Islet of Langerhans (tissue), 1 donor: ENCODE results near the gene AK8.
"Not testable (repeated sequence)": the region's sequence is repeated elsewhere in the genome, so short reads cannot be mapped to it uniquely, and the experiment has no call there.

Experiments
- FAIRE-seq: peaks from one replicate; lab custom pipeline; 2011; peaks lifted over from hg19 to GRCh38; lab: Jason Lieb, UNC

AK8 gene

DNA sequence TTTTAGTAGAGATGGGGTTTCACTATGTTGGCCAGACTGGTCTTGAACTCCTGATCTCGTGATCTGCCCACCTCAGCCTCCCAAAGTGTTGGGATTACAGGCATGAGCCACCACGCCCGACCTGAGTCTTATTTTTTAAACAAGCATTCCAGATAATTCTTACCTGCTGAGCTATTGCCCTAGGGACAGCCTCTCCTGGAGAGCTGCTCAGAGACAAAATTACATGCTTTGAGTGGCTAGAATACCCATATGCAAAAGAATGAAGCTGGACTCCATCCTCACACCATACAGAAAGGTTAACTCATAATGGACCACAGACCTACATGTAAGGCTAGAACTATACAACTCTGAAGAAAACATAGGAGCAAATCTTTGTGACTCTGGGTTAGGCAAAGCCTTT is 166.2 kb downstream of the AK8 start:
- no peak for FAIRE-seq

DNA sequence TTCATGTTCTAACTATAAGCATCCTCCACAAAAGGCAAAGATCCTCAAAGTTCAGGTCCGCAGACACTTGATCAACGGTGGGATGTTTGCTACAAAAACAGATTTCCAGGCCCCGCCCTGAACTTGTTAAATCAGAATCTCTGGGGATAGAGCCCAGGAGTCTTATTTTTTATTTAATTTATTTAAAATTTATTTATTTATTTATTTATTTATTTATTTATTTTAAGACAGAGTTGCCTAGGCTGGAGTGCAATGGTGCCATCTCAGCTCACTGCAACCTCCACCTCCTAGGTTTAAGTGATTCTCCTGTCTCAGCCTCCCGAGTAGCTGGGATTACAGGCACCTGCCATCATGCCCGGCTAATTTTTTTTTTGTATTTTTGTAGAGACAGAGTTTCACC is 166.9 kb downstream of the AK8 start:
- FAIRE-seq = not testable (repeated sequence)

DNA sequence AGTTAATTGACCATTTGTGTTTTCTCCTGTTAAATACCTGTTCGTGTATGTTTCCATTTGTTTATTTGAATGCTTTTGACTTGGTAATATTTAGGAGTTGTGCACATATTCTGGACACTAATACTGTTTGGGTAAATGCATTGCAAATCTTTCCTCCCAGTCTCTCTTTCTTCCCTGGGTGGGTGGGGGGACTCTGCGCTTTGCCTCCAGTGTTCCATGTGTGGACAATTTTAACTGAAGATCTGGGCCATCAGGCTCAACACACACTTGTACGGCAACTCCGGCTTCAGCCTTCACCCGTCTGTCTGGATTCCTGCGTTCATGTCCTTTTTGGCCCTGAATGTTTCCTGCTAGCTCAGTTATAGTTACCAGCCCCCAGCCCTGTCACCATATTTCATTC is 167.8 kb downstream of the AK8 start:
- no peak for FAIRE-seq

DNA sequence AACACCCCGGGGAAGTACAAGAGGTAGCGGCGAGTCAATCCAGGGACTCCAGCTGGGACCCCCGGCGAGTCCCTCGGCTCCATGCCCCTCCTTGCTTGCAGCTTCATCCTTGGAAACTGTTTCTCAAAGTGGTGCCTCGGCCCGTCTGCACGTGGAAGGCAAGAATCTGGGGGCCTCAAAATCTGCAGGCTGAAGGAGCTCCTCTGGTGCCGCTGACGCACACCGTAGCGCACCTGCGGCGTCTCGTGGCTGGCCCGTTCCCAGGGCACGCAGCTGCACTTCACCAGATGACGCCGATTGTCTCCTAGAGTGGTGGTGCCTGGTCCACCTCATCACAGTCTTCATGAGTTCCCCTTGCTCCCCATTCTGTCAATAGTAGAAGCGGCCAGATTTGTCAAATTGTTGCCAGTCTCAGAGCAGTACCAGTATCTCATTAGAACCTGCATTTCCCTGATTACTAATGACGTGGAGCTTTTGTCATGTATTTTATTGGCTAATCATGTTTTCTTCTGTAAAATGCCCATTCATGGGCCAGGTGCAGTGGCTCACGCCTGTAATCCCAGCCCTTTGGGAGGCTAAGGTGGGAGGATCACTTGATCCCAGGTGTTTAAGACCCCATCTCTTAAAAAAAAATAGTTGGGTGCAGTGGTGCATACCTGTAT is 169.2 kb downstream of the AK8 start:
- FAIRE-seq = no peak

DNA sequence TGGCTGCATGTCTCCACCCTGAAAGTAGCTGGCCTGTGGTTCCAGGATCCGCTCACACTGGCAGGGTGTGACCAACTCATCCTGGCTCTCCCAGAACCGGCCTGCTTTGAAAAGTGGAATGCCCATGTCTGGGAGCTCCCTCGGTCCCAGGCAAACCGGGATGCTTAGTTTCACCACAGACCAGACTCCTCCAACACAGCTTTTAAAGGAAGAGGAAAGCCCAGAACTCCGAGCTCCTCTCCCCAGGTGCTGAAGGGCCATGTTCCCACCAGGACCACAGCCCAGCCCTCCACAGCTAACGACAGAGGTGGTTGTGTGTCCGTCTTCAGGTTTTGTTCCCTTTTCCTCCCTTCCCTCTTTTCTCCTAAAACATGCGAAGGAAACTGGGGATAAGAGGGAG is 169.8 kb downstream of the AK8 start:
- no peak for FAIRE-seq

DNA sequence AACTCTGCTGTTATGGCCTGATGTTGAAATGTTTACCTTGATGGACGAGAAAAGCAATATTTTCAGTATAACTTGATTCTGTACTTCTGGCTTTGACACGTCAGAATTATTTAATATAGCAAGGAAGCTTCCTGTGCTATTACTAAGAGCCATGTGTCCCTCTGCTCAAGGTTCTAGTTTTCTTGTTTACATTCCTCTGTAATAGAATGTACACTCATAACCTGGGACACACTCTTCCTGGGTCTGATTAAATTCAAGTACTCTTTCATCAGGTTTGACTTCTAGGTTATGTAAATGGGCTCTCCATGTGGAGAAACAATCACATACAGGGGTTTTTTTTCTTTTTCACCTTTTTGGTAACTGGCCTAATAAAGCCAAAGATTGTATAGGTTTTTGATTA is 174.7 kb downstream of the AK8 start:
- no peak for FAIRE-seq

DNA sequence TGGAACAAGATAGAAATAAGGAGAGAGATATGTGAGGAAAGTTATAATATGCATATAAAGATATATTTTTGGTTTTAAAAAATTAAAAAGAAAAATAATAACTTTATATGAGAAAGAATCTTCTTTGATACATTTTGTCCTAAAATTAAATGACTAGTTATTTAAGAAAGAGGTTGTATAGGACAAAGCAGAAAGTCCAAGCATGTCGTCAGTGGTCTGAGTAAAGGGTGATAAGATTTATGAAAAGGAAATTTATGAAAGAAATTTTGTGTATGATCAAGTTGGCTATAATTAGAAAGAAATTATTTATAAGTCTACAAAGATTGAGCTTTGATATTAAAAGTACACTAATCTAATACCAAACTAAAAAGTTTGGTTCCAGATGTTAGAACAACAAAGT is 175.8 kb downstream of the AK8 start:
- FAIRE-seq = peak; percentile 43

DNA sequence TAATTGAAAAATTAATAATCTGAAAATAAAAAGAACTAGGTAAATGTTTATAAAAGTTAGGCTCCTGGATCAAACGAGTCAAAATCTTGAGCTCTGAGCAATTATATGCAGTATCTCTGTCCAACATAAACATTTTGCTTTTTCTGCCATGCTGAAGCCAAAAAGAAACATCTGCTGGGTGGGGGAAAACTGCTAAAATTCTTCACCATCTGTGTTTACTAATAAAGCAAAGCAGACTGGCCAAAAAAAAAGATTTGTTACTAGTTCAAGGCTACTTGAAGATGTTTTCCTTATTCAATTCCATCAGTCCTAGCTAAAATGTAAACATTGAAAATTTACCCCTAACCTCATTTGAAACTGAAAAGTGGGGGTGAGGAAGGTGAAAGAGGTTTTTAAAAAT is 178.1 kb downstream of the AK8 start:
- no peak for FAIRE-seq

DNA sequence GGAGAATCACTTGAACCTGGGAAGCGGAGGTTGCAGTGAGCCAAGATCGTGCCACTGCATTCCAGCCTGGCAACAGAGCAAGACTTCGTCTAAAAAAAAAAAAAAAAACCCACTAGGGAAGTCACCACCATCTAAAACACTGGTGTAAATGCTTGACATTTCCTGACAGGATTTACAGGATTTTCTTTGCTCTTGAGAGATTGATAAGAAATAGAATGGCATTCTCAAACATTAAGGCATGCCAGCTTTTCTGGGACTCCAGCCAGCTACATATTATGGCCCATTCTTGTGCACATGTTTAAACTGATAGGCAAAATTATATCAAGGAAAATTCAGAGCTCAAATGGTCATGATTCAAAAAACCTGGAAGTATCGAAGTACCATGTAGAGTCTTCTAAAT is 179.1 kb downstream of the AK8 start:
- no peak for FAIRE-seq

DNA sequence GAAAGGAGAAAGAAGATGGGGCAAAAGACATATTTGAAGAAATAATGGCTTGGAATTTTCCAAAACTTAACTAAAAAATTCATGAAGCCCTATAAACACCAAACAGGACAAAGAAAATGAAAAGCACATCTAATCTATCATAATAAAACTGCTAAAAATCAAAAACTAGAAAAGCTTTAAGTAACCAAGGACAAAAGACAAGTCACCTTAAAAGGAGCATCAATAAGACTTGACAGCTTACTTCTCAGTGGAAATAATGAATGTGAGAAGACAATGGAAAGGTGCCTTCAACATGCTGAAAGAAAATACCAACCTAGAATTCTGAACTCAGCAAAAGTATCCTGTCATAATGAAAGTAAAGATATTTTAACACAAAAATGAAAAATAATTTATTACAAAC is 180.9 kb downstream of the AK8 start:
- no peak for FAIRE-seq

DNA sequence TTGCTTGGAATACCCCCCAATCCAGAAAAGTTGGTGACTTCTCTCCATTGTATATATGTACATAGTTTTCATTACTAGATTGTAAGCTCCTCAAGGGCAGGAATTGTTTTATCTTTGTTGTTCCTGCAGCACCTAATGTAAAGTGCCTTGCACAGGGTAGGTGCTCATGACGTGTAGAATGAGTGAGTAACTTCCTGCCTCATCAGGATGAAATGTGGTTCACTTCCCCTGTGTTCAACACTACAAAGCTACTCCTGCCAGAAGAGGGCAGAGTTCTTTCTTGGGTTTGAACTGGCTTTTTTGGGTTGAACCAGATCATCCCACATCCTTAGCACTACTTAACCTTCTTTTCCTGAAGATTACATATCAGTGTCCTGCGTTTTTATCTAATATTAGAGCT is 183.9 kb downstream of the AK8 start:
- no peak for FAIRE-seq

DNA sequence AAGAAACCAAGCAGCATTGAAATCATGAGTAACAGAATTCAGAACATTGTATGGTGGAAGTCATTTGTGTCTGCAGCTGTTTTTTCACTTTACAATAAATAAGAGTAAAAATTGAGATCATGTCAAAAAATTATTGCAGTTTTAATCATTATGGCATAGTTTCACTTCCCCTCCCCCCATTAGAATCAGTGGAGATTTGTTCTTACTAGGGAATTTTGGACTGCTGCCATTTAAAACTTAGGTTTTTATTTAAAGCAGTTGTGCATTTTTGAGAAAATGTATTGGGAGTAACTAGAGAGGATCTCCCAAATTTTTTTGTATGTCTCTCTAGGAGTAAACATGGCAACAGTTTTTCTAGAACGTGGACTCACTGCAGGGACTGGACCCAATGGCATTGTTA is 187.4 kb downstream of the AK8 start:
- no peak for FAIRE-seq

DNA sequence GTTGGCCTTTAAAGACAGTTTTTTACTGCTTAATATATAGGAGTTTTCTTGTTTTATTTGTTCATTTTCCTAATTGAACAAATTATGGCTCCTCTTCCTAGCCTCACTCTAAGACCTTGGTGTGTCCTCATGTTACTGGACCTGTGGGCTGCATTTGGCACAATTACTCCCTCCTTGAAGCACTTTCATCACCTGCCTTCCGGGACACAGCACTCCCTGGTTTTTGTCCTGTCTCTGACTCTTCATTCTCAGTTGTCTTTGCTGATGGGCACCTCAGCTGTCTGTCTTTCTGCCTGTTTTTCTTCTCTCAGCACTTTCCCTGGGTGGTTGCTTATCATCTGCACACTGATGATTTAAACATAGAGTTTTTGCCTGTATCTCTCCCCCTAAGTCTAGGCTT is 194.2 kb downstream of the AK8 start:
- no peak for FAIRE-seq

DNA sequence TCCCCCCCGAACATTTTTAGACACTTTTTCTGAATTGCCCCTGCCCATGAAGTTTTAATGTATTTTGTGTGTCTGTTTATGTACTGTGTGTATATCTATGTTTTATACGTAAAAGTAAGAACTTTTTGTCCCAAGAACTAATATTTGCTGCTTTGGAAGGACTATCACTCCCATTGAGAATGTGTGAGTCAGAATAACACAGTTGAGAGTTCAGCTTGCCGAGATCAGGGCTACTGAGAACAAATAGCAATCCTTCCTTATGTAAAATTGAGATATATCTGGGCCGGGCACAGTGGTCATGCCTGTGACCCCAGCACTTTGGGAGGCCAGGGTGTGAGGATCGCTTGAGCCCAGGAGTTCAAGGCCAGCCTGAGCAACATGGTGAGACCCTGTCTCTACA is 196.5 kb downstream of the AK8 start:
- FAIRE-seq = no peak

DNA sequence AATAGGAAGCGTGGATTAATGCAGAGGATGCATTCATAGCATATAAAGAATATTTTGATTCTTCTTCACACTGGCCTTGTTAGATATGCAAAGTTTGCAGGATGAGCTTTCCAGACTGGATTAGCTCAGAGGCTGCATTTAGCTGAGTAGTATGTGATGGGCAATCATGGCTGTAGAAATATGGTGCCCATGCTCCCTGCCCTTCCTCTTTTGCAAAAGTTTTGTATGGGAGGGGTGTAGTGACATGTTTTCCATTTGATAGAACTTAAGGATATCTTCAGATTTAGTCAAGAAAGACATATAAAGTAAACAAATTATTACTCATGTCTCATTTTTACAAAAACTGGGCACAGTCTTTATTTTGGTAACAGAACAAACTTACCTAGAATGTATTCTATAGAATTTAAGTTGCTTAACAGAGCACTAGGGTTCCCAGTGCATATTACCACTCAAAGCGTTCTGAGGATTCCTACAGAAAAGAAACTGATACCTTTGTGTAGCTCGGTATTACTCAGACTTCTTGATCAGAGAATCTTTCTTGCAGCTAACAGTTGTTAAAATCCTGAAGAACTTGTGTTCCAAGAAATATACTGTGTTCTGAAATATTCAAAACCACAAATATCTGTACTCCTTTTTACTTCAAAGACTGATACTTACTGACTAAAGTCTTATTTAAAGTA is 198.0 kb downstream of the AK8 start:
- FAIRE-seq = no peak

DNA sequence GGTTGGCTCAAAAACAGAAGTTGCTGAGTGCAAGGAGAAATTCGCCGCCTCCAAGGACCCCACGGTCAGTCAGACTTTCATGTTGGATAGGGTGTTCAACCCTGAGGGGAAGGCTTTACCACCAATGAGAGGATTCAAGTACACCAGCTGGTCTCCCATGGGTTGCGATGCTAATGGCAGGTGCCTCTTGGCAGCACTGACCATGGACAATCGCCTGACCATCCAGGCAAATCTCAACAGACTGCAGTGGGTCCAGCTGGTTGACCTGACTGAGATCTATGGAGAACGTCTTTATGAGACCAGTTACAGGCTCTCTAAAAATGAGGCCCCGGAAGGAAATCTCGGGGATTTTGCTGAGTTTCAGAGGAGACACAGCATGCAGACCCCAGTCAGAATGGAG is 200.1 kb downstream of the AK8 start:
- no peak for FAIRE-seq
